ENCODE results near the gene PROM2. TPM values are rescaled to one million over a fixed set of nuclear protein-coding genes. Genes with fewer than 3 reads are reported as not detected.

The PROM2 gene
- total and polyA plus RNA-seq, 2 donors (not counting 3 experiments of a cell fraction or from before 2014, with no cell fraction given), result 0.39 to 0.60 TPM

GRCh38 chr2:95294579-95295250 is 20.5 kb downstream of the PROM2 start:
- H3K9me3 ChIP-seq (replicated peaks; ENCODE audit: control insufficient read depth, insufficient read depth, low read length), result no peaks in the 10 kb centered on the region
- H4K20me1 ChIP-seq (replicated peaks; ENCODE audit: control insufficient read depth, extremely low read depth, insufficient read depth, low read length), result no peaks in the 10 kb centered on the region
- H3K4me3 ChIP-seq (replicated peaks in 1 of 3; ENCODE audit: insufficient read depth in 1 of 3, low read depth in 1 of 3, low read length in 3 of 3), result no peak overlapping the region
- H3K27ac ChIP-seq (ENCODE audit: insufficient read depth, low read depth, low read length), result no peak overlapping the region
- no peaks in the 10 kb centered on the region for H3K9me1 ChIP-seq (replicated peaks; ENCODE audit: control insufficient read depth, extremely low read depth, insufficient read depth, low read length)
- H3K4me1 ChIP-seq (ENCODE audit: control insufficient read depth, extremely low read depth, insufficient read depth, low read length), result no peaks in the 10 kb centered on the region
- ChIA-PET POLR2A (no interaction called here), CTCF (no interaction called here)
- no TSS peak for BruUV-seq (replicated peaks)
- no peak overlapping the region for H3K4me2 ChIP-seq (ENCODE audit: insufficient read depth, low read length)
- DNase-seq (ENCODE audit: low read depth, low spot score), result no peak
- no peaks in the 10 kb centered on the region for H3K27me3 ChIP-seq (ENCODE audit: control insufficient read depth in 2 of 2, insufficient read depth in 2 of 2, low read length in 2 of 2)
- no peaks in the 10 kb centered on the region for H3K36me3 ChIP-seq (ENCODE audit: control insufficient read depth in 2 of 2, extremely low read depth in 1 of 2, insufficient read depth in 2 of 2, low read length in 2 of 2)
- H2AFZ ChIP-seq (ENCODE audit: low read depth, low read length), result no peak overlapping the region
- dilution Hi-C loops (cut with MboI; ENCODE audit: extremely low pct_ligation_motif_present, low sequenced_read_pairs) (no loop called here), intact Hi-C loops (cut with micrococcal nuclease) (no loop called here)
- TF ChIP-seq POLR2AphosphoS5 (IDR thresholded peaks at IDR 0.05; ENCODE audit: insufficient read depth, low read depth, low read length) (no peak), JUN (IDR thresholded peaks at IDR 0.05; ENCODE audit: borderline replicate concordance, insufficient read depth, insufficient read length, low read depth) (no peak)
- no peak overlapping the region for H3K9ac ChIP-seq (replicated peaks; ENCODE audit: extremely low read depth, insufficient read depth, low read length)
- FAIRE-seq, result no peak
- no peaks in the 10 kb centered on the region for H3K79me2 ChIP-seq (ENCODE audit: control insufficient read depth, insufficient read depth, low read length)

GRCh38 chr2:95295376-95295775 is 21.1 kb downstream of the PROM2 start:
- H2AFZ ChIP-seq (ENCODE audit: low read depth, low read length), result no peak overlapping the region
- ChIA-PET CTCF (interaction anchor here (0.6 kb wide), 2 partner anchors 68 to 70 kb away, joined by 3 to 4 read pairs; no protein-coding TSS in a partner anchor), POLR2A (no interaction called here)
- TF ChIP-seq JUN (IDR thresholded peaks at IDR 0.05; ENCODE audit: borderline replicate concordance, insufficient read depth, insufficient read length, low read depth) (no peak), CTCF (IDR thresholded peaks at IDR 0.05; ENCODE audit: extremely low read depth in 1 of 2, insufficient read depth in 1 of 2, low read depth in 1 of 2, low read length in 2 of 2) (no peak), POLR2A (IDR thresholded peaks at IDR 0.05; ENCODE audit: low read depth, low read length) (no peak), FOS (IDR thresholded peaks at IDR 0.05; ENCODE audit: borderline replicate concordance, insufficient read depth, low read length) (no peak), POLR2AphosphoS5 (IDR thresholded peaks at IDR 0.05; ENCODE audit: insufficient read depth, low read depth, low read length) (no peak), MAX (IDR thresholded peaks at IDR 0.05; ENCODE audit: insufficient read depth, insufficient read length) (no peak), GATA2 (IDR thresholded peaks at IDR 0.05; ENCODE audit: insufficient read depth, insufficient read length, low read depth, low read length) (no peak), EZH2 (IDR thresholded peaks at IDR 0.05; ENCODE audit: borderline replicate concordance, low read depth, low read length, severe bottlenecking) (no peak), MYC (IDR thresholded peaks at IDR 0.05; ENCODE audit: low read depth, low read length) (no peak)
- H3K4me2 ChIP-seq (ENCODE audit: insufficient read depth, low read length), result no peak overlapping the region
- H4K20me1 ChIP-seq (replicated peaks; ENCODE audit: control insufficient read depth, extremely low read depth, insufficient read depth, low read length), result no peaks in the 10 kb centered on the region
- no peak overlapping the region for H3K9ac ChIP-seq (replicated peaks; ENCODE audit: extremely low read depth, insufficient read depth, low read length)
- dilution Hi-C loops (cut with MboI; ENCODE audit: extremely low pct_ligation_motif_present, low sequenced_read_pairs) (no loop called here), intact Hi-C loops (cut with micrococcal nuclease) (no loop called here)
- H3K9me1 ChIP-seq (replicated peaks; ENCODE audit: control insufficient read depth, extremely low read depth, insufficient read depth, low read length), result no peaks in the 10 kb centered on the region
- no peak overlapping the region for H3K27ac ChIP-seq (ENCODE audit: insufficient read depth, low read depth, low read length)
- FAIRE-seq (no peak), DNase-seq (ENCODE audit: low read depth, low spot score) (no peak)
- H3K27me3 ChIP-seq (ENCODE audit: control insufficient read depth in 2 of 2, insufficient read depth in 2 of 2, low read length in 2 of 2), result no peaks in the 10 kb centered on the region
- H3K4me1 ChIP-seq (ENCODE audit: control insufficient read depth, extremely low read depth, insufficient read depth, low read length), result no peaks in the 10 kb centered on the region
- H3K79me2 ChIP-seq (ENCODE audit: control insufficient read depth, insufficient read depth, low read length), result no peaks in the 10 kb centered on the region
- no peaks in the 10 kb centered on the region for H3K36me3 ChIP-seq (ENCODE audit: control insufficient read depth in 2 of 2, extremely low read depth in 1 of 2, insufficient read depth in 2 of 2, low read length in 2 of 2)
- H3K4me3 ChIP-seq (replicated peaks in 1 of 3; ENCODE audit: insufficient read depth in 1 of 3, low read depth in 1 of 3, low read length in 3 of 3), result no peak overlapping the region
- no peaks in the 10 kb centered on the region for H3K9me3 ChIP-seq (replicated peaks; ENCODE audit: control insufficient read depth, insufficient read depth, low read length)
- BruUV-seq (replicated peaks), result no TSS peak
